GM18868 (cell line): ENCODE measurements around the gene RAPGEF3.

Experiments
- ATAC-seq: cut with Tn5 transposase; IDR thresholded peaks from one replicate; pipeline ENCODE4 v1.9.1; 2021; ENCODE audit warnings: mild to moderate bottlenecking, moderate library complexity; ENCODE audit not compliant: unreplicated experiment

RAPGEF3 gene

DNA sequence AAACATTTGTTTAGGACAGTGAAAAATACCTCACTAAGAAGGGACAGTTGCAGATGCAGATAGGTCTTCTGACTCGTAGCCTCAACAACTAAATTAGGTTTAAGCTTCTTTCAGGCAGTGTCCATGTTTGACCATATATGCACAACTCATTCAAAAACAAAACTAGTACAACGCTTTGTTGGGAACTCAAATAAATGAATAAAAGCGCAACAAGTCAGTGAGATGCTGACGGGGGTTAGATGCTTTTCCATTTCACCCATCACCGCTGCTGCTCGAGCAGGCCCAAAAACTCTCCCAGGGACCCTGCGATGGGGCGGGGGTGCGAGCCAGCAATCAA is 53.5 kb downstream of the RAPGEF3 start:
- ATAC-seq: no peak

- ATAC-seq: no peak
These were observed 54.0 kb downstream of the RAPGEF3 start for GRCh38 chr12:47704719-47705118.

- no peak for ATAC-seq
These were observed 58.4 kb downstream of the RAPGEF3 start for GRCh38 chr12:47700263-47700662.

DNA sequence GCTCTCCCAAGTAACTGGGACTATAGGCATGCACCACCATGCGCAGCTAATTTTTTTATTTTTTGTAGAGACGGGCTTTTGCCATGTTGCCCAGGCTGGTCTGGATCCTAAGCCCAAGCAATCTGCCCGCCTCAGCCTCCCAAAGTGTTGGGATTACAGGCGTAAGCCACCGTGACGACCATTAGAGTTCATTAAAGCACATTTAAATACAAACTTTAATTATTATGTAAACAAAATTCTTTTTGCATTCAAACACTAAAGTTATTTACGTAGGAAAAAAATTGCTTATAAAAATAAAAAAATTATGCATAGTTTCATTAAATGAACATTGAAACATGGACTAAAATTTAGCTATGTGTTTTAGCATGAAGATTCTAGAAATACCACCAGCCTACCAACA is 60.0 kb downstream of the RAPGEF3 start:
- ATAC-seq: no peak

GRCh38 chr12:47698055-47698454 is 60.6 kb downstream of the RAPGEF3 start:
- ATAC-seq: peak; percentile 59

- ATAC-seq: no peak
These were observed 69.5 kb downstream of the RAPGEF3 start for GRCh38 chr12:47689215-47689614.

DNA sequence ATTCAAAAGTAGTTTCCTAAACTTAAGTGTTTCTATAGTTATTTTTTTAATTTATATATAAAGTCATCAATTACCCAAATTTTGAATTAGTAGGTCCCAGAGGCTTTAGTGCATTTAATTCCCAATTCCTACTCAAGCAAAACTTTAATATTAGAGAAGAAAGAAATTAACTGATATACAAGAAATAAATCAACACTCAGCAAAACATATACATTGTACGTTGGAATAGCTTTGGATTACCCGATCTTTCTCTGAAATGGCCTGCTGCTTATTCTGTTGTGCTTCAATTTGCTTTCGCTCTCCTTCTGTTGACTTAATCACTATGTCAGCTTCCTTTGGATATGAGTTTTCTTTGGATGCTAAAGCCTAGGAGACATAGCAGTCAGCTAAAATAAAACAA is 71.0 kb downstream of the RAPGEF3 start:
- no peak for ATAC-seq

GRCh38 chr12:47686645-47687240 is 71.9 kb downstream of the RAPGEF3 start:
- peak; percentile 63 for ATAC-seq
